ENCODE results near the gene BMAL2.

BMAL2 gene

DNA sequence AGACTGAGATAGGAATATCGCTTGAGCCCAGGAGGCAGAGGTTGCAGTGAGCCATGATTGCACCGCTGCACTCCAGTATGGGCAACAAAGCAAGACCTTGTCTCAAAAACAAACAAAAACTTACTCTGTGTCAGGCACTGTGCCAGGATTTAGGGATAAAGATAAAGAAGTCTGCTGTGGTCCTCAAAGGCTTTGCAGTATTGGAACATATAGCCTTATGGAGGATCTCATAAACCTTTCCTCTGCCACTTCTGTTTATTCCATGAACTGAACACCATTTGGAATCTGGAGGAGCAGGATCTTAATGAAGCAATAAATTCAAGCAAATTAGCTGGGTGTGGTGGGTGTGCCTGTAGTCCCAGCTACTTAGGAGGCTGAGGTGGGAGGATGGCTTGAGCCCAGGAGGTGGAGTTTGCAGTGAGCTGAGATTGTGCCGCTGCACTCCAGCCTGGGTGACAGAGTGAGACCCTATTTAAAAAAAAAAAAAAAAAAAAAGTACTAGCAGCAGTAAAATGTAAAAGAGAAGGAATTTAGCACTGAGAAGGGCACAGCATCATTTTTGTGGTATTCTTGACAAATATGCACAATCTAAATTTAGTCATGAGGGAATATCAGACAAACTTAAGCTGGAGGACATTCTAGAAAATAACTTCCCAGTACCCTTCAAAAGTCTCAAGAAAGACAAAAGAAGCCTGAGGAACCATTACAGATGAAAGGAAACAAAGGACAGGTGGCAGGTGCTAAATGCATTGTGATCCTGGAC, 27.1 kb downstream of the BMAL2 start:
- peak; percentile 47 for DNase-seq

GRCh38 chr12:27361372-27361771, 28.7 kb downstream of the BMAL2 start:
- peak; percentile 57 for DNase-seq

GRCh38 chr12:27366621-27367020, 34.0 kb downstream of the BMAL2 start:
- DNase-seq = no peak

- peak; percentile 31 for DNase-seq
Measured at GRCh38 chr12:27367078-27367477, 34.4 kb downstream of the BMAL2 start.

DNA sequence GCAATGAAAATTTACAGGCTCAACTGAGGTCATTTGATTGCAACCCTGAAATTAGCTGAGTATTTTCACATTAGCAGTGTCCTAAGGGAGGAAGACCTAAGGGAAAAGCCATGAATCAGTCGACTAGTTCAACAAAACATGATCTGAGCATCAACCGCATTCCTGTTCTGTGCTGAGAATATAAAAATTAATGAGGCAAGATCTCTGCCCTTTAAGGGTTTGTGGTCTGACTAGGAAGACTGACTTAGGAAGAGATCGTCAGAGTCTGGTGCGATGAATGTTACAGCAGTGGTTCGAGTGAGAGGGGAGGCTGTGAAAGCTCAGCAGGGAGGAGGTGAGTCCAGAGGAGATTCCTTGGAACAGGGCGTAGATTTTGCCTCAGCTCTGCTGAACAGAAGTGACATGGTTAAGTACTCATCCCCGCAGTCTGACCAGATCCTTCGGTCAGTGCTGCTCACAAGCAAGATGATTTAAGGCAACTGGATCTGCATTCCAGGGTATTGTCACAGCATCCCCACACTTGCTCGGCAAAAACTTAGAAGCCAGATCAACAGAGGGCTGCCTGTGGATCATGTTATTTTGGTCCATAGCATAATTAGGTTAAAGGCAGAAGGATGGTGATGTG, 49.6 kb downstream of the BMAL2 start:
- DNase-seq = peak; percentile 73
